MM.1S (cell line): Measurements from ENCODE around the gene BCAS3.

Experiments used
- DNase-seq: peaks from one replicate; pipeline ENCODE4 v3.0.0-alpha.2; 2015
- H2AFZ ChIP-seq: fragments of 300-600 bp; sonication (generic); 2 replicates; pipeline ENCODE4 v1.6.0; 2016; ENCODE audit warnings: antibody characterized with exemption, low read length
- H3F3A ChIP-seq: fragments of 300-600 bp; sonication (generic); 2 replicates; pipeline ENCODE4 v1.6.1; 2016; ENCODE audit warnings: mild to moderate bottlenecking, antibody characterized with exemption, low read length, moderate library complexity, mixed read lengths; ENCODE audit not compliant: insufficient read depth
- H3K27ac ChIP-seq: fragments of 300-600 bp; sonication (generic); 2 replicates; pipeline ENCODE4 v1.5.1; 2016; ENCODE audit warnings: mild to moderate bottlenecking, low read length
- H3K27me3 ChIP-seq: fragments of 300-600 bp; sonication (generic); replicated peaks from 2 replicates; pipeline ENCODE4 v1.6.0; 2016; ENCODE audit warnings: low read length; ENCODE audit not compliant: insufficient read depth
- H3K36me3 ChIP-seq: fragments of 300-600 bp; sonication (generic); replicated peaks from 2 replicates; pipeline ENCODE4 v1.6.1; 2016; ENCODE audit warnings: mild to moderate bottlenecking, low read length, mixed read lengths; ENCODE audit not compliant: insufficient read depth
- H3K4me1 ChIP-seq: fragments of 300-600 bp; sonication (generic); 2 replicates; pipeline ENCODE4 v1.6.1; 2016; ENCODE audit warnings: low read length, mixed read lengths
- H3K4me2 ChIP-seq: fragments of 300-600 bp; sonication (generic); 2 replicates; pipeline ENCODE4 v1.6.0; 2016; ENCODE audit warnings: low read depth, low read length
- H3K4me3 ChIP-seq: fragments of 300-600 bp; sonication (generic); 2 replicates; pipeline ENCODE4 v1.5.1; 2016; ENCODE audit warnings: low read length, mixed read lengths
- H3K79me2 ChIP-seq: fragments of 300-600 bp; sonication (generic); 2 replicates; pipeline ENCODE4 v1.6.1; 2016; ENCODE audit warnings: mixed run types, low read length, mixed read lengths
- H3K9ac ChIP-seq: fragments of 300-600 bp; sonication (generic); 2 replicates; pipeline ENCODE4 v1.6.1; 2016; ENCODE audit warnings: low read length, mixed read lengths
- H3K9me2 ChIP-seq: fragments of 300-600 bp; sonication (generic); replicated peaks from 2 replicates; pipeline ENCODE4 v1.6.1; 2016; ENCODE audit warnings: mild to moderate bottlenecking, low read length, mixed read lengths; ENCODE audit not compliant: insufficient read depth
- H3K9me3 ChIP-seq: fragments of 300-600 bp; sonication (generic); replicated peaks from 2 replicates; pipeline ENCODE4 v1.6.1; 2016; ENCODE audit warnings: mild to moderate bottlenecking, low read length, mixed read lengths; ENCODE audit not compliant: insufficient read depth
- H4K20me1 ChIP-seq: fragments of 300-600 bp; sonication (generic); 2 replicates; pipeline ENCODE4 v1.6.1; 2016; ENCODE audit warnings: mild to moderate bottlenecking, low read length, moderate library complexity, mixed read lengths; ENCODE audit not compliant: insufficient read depth
- CTCF ChIP-seq: fragments of 300-600 bp; sonication (generic); IDR thresholded peaks from 2 replicates; pipeline ENCODE4 v1.5.1; 2016; ENCODE audit warnings: antibody characterized with exemption, low read length, mixed read lengths
- EZH2 ChIP-seq: fragments of 300-600 bp; sonication (generic); optimal IDR thresholded peaks from 2 replicates; pipeline ENCODE3; 2017; ENCODE audit warnings: low read depth, mild to moderate bottlenecking, antibody characterized with exemption, low read length, mixed read lengths
- EZH2phosphoT487 ChIP-seq: fragments of 300-600 bp; sonication (generic); IDR thresholded peaks from 2 replicates; pipeline ENCODE4 v1.6.1; 2018; ENCODE audit warnings: antibody characterized with exemption, low read length

The BCAS3 gene

GRCh38 chr17:60647705-60648104, 29.9 kb upstream of the BCAS3 start:
- H3K27me3 ChIP-seq = no peaks in the 10 kb centered on the region
- no peak overlapping the region for H3K27ac ChIP-seq
- H3K4me1 ChIP-seq = peaks cover 9% of the 10 kb centered on the region
- no peak for DNase-seq
- no peak overlapping the region for H2AFZ ChIP-seq
- H3K4me3 ChIP-seq = no peak overlapping the region
- peaks cover 58% of the 10 kb centered on the region for H3K79me2 ChIP-seq
- no peak overlapping the region for H3K4me2 ChIP-seq
- TF ChIP-seq EZH2 (no peak), CTCF (no peak), EZH2phosphoT487 (no peak)
- H3K9me2 ChIP-seq = no peaks in the 10 kb centered on the region
- H3K9me3 ChIP-seq = no peaks in the 10 kb centered on the region
- peaks cover 2% of the 10 kb centered on the region; the same call in 1 of the 2 replicates for H3F3A ChIP-seq
- peaks cover 4% of the 10 kb centered on the region; the same call in 1 of the 2 replicates for H3K36me3 ChIP-seq
- no peak overlapping the region for H3K9ac ChIP-seq
- H4K20me1 ChIP-seq = 0 out of 2 replicates have a peak, but pooled peaks cover under 1% of the 10 kb centered on the region

GRCh38 chr17:60652454-60653247, 25.0 kb upstream of the BCAS3 start:
- TF ChIP-seq EZH2phosphoT487 (no peak), EZH2 (no peak), CTCF (no peak)
- H3K4me3 ChIP-seq = no peak overlapping the region
- no peak overlapping the region for H3K27ac ChIP-seq
- no peak overlapping the region for H3K4me2 ChIP-seq
- H3K9ac ChIP-seq = no peak overlapping the region
- H3K4me1 ChIP-seq = peaks cover 9% of the 10 kb centered on the region
- H3K9me2 ChIP-seq = no peaks in the 10 kb centered on the region
- H3K27me3 ChIP-seq = no peaks in the 10 kb centered on the region
- peaks cover 62% of the 10 kb centered on the region for H3K79me2 ChIP-seq
- H3K36me3 ChIP-seq = peaks cover 4% of the 10 kb centered on the region; the same call in 1 of the 2 replicates
- H3K9me3 ChIP-seq = no peaks in the 10 kb centered on the region
- peaks cover 8% of the 10 kb centered on the region; the same call in 1 of the 2 replicates for H4K20me1 ChIP-seq
- no peak for DNase-seq
- no peak overlapping the region for H2AFZ ChIP-seq
- no peaks in the 10 kb centered on the region for H3F3A ChIP-seq

- DNase-seq = no peak
- Histone ChIP-seq H4K20me1 (peaks cover 8% of the 10 kb centered on the region; the same call in 1 of the 2 replicates), H3F3A (no peaks in the 10 kb centered on the region), H3K27ac (no peak overlapping the region), H3K4me2 (no peak overlapping the region), H3K36me3 (peaks cover 4% of the 10 kb centered on the region; the same call in 1 of the 2 replicates), H3K9me3 (no peaks in the 10 kb centered on the region), H3K27me3 (no peaks in the 10 kb centered on the region), H3K79me2 (peaks cover 59% of the 10 kb centered on the region), H3K9ac (no peak overlapping the region), H3K4me3 (no peak overlapping the region), H3K4me1 (peaks cover 9% of the 10 kb centered on the region), H3K9me2 (no peaks in the 10 kb centered on the region), H2AFZ (no peak overlapping the region)
- TF ChIP-seq EZH2phosphoT487 = no peak
- TF ChIP-seq EZH2 = no peak
- no peak for TF ChIP-seq CTCF
These were observed 24.1 kb upstream of the BCAS3 start for GRCh38 chr17:60653569-60653968.
